ENCODE results near the gene MS4A15.
"Not testable (repeated sequence)": the region's sequence is repeated elsewhere in the genome, so short reads cannot be mapped to it uniquely, and the experiment has no call there.

The MS4A15 gene

DNA sequence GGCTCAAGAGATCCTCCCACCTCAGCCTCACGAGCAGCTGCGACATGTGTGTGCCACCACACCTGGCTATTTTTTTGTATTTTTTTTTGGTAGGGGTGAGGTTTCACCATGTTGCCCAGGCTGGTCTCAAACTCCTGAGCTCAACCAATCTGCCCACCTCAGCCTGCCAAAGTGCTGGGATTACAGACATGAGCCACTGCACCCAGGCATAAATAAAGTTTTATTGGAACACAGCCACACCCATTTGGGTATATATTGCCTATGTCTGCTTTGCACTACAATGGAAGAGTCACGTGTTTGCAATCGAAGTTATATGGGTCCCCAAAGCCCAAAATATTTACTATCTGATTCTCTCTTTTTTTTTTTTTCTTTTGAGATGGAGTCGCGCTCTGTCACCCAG lies 1.8 kb upstream of the MS4A15 start:
- DNase-seq (ENCODE audit: low spot score) = no peak

DNA sequence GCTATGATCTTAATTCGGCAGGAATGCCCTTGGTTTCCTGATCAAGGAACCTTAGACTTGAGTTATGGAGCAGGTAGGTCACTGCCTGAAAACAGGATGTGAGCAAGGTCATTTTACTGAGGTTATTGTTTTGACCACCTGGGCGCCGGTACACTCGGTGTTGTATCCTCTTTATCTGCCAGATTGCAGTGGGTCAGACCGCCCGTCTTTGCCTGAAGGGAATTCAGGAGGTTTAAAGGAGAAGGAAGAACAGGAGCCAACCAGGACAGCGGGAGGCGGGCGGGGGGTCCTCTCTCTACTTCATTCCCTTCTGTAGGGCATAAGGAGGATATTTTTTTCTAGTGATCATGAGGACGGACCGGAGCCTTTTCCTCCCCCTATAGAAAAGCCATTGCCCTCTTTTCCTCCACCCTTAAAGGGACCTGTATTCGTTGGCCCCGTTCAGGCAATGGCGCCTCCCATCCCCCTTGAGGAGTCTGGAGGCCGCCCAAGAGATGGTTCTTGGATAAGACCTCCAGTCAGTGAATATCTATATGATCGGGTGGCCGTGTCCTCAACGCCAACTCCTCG lies 649 bp downstream of the MS4A15 start:
- no peak for DNase-seq (ENCODE audit: low spot score)

DNA sequence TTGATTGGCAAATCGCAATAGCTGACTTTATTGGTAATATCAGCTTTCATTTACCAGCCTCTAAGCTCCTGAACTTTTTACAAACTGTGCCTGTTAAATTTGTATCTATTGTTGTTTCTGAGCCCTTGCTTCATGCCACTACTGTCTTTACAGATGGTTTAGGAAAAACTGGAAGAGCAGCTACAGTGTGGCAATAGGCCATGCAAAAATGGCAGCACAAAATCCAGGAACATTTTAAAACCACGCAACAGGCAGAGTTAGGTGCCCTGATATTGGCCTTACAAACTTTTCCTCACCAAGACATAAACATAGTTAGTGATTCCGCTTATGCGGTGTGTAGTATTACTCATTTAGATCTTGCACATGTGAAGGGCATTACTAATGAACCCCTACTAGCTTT lies 2.0 kb downstream of the MS4A15 start:
- not testable (repeated sequence) for DNase-seq (ENCODE audit: low spot score)

DNA sequence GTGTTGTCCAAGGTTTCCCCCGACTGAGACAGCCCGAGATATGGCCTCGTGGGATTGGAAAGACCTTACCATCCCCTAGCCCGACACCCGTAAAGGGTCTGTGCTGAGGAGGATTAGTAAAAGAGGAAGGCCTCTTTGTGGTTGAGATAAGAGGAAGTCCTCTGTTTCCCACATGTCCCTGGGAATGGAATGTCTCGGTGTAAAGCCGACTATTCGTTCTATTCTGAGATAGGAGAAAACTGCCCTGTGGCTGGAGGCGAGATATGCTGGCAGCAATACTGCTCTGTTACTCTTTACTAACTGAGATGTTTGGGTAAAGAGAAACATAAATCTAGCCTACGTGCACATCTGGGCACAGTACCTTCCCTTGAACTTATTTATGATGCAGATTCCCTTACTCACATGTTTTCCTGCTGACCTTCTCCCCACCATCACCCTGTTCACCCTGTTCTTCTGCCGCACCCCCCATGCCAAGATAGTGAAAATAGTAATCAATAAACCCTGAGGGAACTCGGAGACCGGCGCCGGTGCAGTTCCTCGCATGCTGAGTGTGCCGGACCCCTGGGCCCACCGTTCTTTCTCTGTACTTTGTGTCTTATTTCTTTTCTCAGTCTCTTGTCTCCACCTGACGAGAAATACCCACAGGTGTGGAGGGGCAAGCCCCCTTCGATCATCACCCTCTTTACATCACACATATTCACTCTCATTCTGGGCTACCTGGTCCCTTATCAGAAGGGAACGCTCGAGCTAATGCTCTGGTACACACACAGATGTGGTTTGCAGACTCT lies 3.0 kb downstream of the MS4A15 start:
- DNase-seq (ENCODE audit: low spot score) = not testable (repeated sequence)

DNA sequence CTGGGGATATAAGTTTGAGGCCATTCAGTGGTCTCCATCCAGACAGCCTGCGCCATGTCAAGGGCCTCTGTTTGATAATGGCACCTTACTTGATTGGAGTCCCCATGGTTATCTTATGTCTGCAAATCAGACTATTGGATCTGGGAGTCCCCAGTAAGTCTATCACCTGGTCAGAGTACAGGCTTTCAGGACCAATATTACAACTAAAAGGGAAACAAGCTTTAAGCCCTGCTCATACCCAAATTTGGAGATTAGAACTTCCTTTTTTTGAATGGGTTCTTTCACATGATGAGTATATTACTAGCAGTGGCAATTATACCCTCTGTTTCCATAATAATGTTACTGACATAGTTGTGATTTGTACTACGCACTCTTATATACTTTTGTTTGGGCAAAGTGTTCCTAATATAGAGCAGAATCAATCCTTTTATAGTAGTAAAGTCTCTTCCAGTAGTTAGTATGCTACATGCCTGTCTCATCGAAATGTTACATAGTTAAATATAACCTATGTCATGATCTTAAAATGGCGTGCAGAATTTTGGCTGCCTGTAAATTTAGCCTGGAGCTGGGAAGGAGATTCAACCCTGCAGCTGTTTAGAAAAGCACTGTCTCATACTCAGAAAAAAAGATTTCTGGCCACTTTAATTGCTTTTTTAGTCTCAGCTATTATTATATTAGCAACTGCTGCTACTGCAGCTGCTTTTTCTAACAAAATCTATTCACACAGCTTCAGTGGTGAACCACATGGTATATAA lies 4.9 kb downstream of the MS4A15 start:
- no peak for DNase-seq (ENCODE audit: low spot score)

DNA sequence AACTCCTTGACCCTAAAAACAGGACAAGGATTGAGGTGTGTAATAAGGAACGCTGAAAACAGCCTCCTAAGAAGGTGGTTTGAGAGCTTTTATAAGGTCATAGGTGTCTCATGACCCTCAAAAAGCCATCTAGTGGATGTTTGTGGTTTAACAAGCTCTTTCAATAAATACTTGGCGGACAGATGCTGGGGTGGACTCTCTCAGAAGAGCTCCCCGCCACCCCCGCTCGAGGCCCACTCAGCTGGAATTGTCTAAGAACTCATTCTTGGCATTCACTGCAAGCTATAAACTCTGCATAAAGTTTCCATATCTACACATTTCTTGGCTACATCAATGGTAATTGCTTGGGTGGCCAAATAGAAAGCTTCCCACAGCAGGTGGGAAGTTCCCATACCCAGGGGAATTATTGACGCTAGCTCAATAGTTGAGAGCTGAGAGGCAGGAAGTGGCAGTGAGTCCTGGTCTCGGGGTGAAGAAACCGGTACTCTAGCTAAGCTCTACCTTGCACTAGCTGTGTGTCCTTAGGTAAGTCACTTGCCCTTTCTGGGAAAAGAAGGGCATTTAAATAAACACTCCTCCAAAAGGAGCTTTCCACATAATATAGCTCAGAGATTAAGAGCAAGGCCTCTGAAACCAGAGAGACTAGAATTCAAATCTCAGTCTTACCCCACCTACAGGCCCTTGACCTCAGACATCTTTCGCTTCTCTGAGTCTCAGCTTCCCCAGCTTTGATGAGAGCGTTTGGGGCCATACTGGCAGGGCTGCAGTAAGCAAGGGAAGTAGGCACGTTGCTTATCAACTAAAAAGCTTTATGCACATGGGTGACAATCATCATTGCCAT lies 6.4 kb downstream of the MS4A15 start:
- DNase-seq (ENCODE audit: low spot score) = peak; percentile 6

DNA sequence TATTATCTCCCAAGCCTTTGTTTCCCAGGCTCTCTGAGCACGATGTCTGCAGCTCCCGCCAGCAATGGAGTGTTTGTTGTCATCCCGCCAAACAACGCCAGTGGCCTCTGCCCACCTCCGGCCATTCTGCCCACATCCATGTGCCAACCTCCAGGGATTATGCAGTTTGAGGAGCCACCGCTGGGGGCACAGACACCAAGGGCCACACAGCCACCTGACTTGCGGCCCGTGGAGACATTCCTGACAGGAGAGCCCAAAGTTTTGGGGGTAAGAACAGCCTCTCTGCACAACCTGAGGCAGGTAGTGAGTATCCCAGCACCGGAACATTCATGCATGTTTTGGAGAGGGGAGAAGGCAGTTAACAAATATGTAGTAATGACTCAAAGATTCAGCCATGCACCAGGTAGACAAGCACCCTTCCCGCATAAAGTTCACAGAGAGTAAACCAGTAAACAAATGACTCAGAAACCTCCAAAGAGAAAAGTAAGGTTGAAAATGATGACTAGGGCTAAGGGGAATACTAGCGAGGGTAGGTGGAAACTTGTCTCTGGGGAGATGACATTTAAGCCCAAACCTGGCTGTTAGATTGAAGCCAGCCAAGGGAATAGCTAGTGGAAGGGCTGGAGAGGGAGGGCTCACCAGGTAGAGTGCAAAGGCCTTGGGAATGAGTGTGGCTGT lies 7.2 kb downstream of the MS4A15 start:
- DNase-seq (ENCODE audit: low spot score) = no peak

DNA sequence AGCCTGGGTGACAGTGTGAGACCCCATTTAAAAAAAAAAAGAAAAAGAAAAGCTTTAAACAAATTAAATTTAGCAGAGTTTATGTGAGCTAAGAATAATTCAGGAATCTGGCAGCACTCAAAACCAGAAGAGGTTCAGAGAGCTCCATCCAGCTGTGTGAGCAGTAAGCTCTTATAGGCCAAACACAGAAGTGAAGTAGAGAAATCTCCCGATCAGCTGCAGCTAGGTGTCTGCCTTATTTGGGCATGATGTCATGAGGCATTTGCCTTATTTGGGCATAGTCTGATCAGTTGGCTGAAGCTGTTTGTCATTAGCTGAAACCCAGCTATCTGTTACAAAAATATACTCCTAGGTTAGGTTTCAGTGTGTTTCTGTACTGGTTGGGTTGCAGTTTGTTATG lies 8.2 kb downstream of the MS4A15 start:
- no peak for DNase-seq (ENCODE audit: low spot score)

DNA sequence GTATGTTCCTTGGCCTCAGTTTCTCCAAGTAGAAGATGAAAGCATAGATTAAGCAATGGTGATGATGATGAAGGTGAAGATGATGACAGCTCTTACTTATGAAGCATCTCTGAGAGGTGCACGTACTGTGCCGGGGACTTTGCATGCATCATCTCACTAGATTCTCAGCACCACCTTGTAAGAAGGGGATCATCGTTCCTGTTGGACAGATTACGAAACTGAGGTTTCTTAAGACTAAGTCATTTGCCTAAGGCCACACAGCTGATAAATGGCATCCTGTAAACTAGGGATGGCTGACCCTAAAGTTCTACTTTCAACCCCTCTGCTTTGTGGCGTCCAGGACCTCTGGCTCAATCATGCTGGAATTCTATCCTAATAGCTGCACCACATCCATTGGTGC lies 8.7 kb downstream of the MS4A15 start:
- no peak for DNase-seq (ENCODE audit: low spot score)

DNA sequence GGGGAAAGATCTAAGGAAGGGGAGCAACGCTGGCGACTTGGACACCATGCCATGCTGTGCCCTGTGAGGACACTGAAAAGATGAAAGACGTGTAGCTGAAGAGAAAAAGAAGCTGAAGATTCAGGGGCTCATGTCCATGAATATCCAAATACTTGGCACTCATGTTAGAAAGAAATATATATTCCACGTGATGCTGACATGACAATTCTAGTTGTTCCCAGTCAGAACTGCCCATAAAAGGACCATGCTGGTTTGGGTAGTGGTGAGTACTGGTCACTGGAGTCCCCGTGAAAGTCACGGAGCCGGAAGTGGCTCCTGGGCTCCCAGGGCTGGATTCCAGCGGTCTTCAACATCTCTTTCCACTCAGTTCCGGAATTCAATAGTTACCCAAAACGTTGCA lies 9.9 kb downstream of the MS4A15 start:
- DNase-seq (ENCODE audit: low spot score) = no peak

DNA sequence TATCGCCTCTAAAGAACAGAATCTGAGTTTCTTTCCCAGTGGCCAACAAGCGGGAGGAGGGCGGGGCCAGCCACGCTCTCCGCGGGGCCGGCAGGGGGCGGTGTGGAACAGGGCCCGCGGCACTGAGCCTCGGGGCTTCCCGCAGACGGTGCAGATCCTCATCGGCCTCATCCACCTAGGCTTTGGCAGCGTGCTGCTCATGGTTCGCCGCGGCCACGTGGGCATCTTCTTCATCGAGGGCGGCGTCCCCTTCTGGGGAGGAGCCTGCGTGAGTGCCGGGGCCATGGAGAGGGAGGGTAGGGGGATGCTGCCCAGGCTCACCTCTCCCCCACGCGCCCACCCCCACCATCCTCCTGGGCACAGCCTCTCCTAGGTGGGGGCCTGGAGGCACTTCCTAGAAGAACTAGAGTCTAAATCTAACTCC lies 10.7 kb downstream of the MS4A15 start:
- DNase-seq (ENCODE audit: low spot score) = no peak

DNA sequence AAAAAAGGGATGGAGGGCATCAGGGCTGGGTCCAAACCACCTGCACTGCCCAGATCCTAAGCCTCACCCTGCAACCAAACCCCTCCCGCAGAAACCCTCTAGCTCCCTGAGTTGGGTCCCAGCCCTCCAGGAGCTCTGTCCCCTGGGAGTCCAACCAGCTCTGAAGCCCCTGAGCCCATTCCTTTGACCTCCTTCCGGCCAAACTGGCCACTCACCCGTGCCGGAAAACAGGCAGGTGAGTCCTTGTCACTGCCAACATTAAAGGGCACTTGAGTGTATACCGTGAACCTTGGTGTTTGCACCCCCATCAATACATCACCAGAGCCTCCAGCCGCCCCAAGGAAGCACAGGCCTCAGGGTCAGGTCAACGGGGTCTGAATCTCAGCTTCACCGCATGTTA lies 11.5 kb downstream of the MS4A15 start:
- DNase-seq (ENCODE audit: low spot score) = no peak

DNA sequence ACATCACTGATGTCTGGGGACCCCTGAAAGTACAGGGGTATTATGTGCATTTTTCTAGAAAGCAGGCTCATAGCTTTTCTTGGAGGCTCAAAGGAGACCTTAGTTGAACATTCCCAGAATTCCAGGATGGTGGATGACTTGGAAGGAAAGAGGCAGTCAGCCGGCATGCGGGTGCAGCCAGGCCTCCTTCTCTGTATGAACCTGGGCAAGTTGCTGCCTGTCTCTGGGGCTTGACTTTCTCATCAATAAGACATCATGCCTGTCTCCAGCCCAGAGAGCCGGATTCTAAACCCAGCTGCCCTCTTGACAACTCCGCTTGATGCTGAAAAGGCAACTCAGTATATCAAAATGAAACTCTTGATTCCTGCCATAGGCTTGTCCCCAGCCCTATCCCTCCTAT lies 12.6 kb downstream of the MS4A15 start:
- DNase-seq (ENCODE audit: low spot score) = no peak

DNA sequence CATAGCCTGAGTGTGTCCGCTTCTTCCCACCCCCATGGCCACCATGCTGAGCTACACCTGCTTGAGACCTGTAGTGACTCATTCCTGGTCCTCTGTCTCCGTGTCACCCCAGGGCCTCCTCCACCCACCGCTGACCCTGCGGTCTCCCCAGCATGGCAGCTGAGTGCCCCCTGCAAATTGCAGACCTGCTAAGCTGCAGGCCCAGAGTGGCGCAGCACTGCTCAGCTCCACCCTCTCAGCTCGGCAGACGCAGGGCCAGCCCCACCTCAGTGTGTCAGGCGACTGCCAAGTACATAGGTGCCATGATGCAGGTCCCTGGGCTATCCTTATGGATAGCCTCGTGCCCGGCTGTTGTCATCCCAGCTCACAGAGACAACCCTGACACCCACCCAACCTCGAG lies 13.1 kb downstream of the MS4A15 start:
- DNase-seq (ENCODE audit: low spot score) = no peak

DNA sequence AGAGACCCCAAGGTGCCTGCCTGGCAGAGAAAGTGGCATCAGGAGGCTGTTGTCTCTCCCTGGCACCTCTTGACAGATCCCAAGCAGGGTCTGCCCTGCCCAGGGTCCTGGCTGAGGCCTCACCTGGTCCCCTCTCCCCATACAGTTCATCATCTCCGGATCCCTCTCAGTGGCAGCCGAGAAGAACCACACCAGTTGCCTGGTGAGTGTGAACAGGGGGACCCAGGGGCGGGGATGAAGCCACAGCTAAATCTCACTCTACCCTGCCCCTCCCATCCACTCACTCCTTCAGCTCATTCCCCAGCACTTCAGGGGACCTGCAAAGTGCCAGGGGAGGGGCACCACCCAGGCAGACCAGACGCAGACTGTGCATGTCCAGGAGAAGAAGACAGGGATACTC lies 14.5 kb downstream of the MS4A15 start:
- DNase-seq (ENCODE audit: low spot score) = no peak

DNA sequence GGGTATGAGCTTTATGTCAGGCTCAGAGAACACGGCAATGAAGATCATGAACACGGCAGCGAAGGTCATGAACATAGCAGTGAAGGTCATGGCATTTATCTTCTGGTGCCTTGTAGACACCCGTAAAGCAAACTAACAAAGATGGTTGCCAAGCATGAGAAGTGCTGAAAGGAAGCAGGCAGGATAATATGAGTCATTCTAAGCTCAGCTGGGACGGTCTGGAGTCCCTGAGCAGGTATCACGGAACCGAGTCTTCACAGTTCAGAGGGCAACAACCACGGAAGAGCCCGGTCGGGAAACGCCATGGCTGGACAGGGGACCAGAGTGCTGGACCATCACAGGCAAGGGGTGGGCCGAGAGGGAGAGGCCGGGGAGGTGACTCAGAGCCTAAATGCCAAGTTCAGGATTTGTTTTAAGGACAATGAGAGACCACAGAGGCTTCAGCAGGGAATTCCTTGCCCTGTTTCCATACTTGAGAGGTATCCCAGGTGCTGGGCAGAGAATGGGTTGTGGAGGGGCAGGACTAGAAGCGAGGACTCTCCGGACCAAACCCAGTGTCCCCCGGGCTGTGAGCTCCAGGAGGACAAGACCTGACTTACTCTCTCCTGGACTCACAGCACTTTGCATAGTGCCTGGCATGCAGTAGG lies 15.3 kb downstream of the MS4A15 start:
- DNase-seq (ENCODE audit: low spot score) = no peak

DNA sequence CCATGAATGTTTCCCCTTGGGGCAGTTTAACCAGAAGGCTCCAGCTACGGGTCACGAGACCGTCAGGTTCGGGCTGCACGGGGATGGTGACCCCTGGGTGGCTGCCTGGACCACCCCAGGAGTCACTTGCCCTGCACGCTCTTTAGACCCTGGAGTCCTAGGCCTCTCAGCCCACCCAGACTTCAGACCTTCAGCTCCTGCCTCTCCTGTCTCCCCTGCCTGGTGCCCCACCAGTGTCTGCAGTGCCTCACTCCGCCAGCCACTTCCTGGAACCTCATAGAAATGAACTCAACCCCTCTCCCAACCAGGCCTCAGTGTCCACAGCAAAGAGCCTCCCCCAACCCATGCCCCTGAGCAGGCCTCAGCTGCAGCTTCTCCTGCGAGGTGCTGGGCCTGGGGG lies 16.0 kb downstream of the MS4A15 start:
- no peak for DNase-seq (ENCODE audit: low spot score)

DNA sequence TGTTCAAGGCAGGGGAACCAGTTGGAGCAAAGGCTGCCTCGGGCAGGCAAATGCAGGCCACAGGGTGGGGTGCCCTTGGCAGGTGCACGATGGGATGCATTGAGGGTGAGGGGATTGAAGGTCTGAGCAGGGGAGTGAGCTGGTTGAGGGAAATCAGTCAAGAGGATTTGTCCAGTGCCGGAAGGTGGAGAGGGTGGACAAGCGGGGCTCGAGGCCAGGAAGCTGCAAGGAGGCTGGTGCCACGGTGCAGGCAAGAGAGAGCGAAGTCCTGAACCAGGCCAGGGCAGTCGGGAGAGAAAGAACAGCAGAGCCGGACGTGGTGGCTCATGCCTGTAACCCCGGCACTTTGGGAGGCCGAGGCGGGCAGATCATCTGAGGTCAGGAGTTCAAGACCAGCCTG lies 18.1 kb downstream of the MS4A15 start:
- DNase-seq (ENCODE audit: low spot score) = no peak

DNA sequence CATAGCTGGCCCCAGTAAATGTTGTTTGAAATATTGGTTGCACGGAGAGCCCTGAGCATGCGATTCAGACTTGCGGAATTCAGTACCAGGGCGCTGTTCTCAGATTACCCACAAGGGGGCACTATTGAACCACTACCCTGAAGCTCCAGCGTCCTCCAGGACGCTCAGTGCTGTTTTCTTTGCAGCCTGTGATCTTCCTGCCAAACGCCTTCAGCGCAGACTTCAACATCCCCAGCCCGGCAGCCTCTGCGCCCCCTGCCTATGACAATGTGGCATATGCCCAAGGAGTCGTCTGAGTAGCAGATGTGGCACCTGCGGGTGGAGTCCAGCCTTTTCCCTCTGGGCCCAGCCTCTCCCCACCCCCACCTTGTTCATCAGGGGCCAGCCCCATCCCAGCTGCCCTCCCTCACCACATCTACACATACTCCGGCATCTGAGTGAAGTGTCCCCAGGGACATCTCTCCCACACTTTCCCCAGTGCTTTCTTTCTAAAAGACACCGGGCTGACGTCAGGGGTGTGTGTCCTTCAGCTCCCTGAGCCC lies 18.8 kb downstream of the MS4A15 start:
- peak; percentile 88 for DNase-seq (ENCODE audit: low spot score)

DNA sequence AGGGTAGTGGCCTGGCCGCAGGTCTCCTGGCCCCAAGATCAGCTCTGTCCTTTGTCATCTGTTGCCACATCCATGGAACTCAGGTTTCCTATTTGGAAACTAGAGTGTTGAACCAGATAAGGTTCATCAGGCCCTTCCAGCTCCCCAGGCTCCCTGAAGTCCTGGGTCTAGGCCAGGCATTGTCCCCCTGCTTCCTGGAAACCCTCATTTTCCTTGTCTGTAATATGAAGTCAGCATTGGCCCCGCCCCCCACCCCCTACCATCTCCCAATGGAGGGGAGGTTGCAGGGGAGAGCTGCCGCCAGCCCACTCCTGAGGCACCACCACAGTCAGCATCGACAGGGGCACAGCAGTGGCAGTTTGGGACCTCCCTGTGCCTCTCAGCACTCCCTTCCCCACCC lies 19.5 kb downstream of the MS4A15 start:
- DNase-seq (ENCODE audit: low spot score) = no peak

DNA sequence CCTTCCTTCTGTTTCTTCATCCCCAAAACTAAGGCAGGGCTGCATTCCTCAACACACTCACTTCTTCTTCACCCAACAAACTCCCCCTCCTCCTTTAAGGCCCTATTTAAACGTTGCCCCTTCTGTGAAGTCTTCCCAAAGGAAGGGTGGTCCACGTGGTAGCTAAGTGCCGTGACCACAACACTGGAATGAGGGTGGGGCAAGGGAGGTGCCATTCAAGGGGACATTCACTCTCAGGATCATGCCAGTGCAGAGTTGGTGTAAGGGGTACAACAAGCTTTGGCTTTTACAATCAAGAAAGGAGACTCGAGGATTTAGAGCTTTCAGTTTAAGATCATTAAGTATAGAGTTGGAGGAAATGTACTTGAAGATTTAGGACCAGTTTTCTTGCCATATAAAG lies 20.4 kb downstream of the MS4A15 start:
- DNase-seq (ENCODE audit: low spot score) = no peak

Measured in activated CD4-positive, alpha-beta T cell treated with anti-CD3 and anti-CD28 coated beads, Interleukin-2, Interleukin-4, amounts not matched to agents 100 ng/mL and 50 ng/mL, durations not matched to agents 16 hours and 8 hours (primary cell).